ENCODE results near the gene INAFM1.

Gene INAFM1

GRCh38 chr19:47309038-47309437 lies 34.4 kb downstream of the INAFM1 start:
- TF ChIP-seq GATA3 (IDR thresholded peaks at IDR 0.05; ENCODE audit: low read depth, low read length), result no peak
- TF ChIP-seq GATA2 (IDR thresholded peaks at IDR 0.05; ENCODE audit: low read depth, low read length), result no peak

- no peak for TF ChIP-seq GATA3 (IDR thresholded peaks at IDR 0.05; ENCODE audit: low read depth, low read length)
- TF ChIP-seq GATA2 (IDR thresholded peaks at IDR 0.05; ENCODE audit: low read depth, low read length), result no peak
These were observed 34.9 kb downstream of the INAFM1 start, which contains the start of gene C5AR1 for GRCh38 chr19:47309608-47310007. C5AR1 (plus strand) TSS chr19:47309861; CDS start chr19:47309896, 35 bp downstream.

- TF ChIP-seq GATA3 (IDR thresholded peaks at IDR 0.05; ENCODE audit: low read depth, low read length) (no peak), GATA2 (IDR thresholded peaks at IDR 0.05; ENCODE audit: low read depth, low read length) (no peak)
These were observed 35.6 kb downstream of the INAFM1 start for GRCh38 chr19:47310323-47310722.

- TF ChIP-seq GATA2 (IDR thresholded peaks at IDR 0.05; ENCODE audit: low read depth, low read length) (no peak), GATA3 (IDR thresholded peaks at IDR 0.05; ENCODE audit: low read depth, low read length) (no peak)
These were observed 36.1 kb downstream of the INAFM1 start for GRCh38 chr19:47310819-47311218.

GRCh38 chr19:47312366-47313006 lies 37.8 kb downstream of the INAFM1 start:
- TF ChIP-seq GATA3 (IDR thresholded peaks at IDR 0.05; ENCODE audit: low read depth, low read length) (no peak), GATA2 (IDR thresholded peaks at IDR 0.05; ENCODE audit: low read depth, low read length) (no peak)

- TF ChIP-seq GATA3 (IDR thresholded peaks at IDR 0.05; ENCODE audit: low read depth, low read length) (no peak), GATA2 (IDR thresholded peaks at IDR 0.05; ENCODE audit: low read depth, low read length) (no peak)
These were observed 39.1 kb downstream of the INAFM1 start for GRCh38 chr19:47313754-47314295.

- TF ChIP-seq GATA2 (IDR thresholded peaks at IDR 0.05; ENCODE audit: low read depth, low read length) (no peak), GATA3 (IDR thresholded peaks at IDR 0.05; ENCODE audit: low read depth, low read length) (no peak)
These were observed 40.6 kb downstream of the INAFM1 start for GRCh38 chr19:47315125-47315821.

- TF ChIP-seq GATA3 (IDR thresholded peaks at IDR 0.05; ENCODE audit: low read depth, low read length) (no peak), GATA2 (IDR thresholded peaks at IDR 0.05; ENCODE audit: low read depth, low read length) (no peak)
These were observed 41.8 kb downstream of the INAFM1 start for GRCh38 chr19:47316513-47316912.

GRCh38 chr19:47319923-47320871 lies 45.5 kb downstream of the INAFM1 start:
- TF ChIP-seq GATA2 (IDR thresholded peaks at IDR 0.05; ENCODE audit: low read depth, low read length) (no peak), GATA3 (IDR thresholded peaks at IDR 0.05; ENCODE audit: low read depth, low read length) (no peak)

- no peak for TF ChIP-seq GATA3 (IDR thresholded peaks at IDR 0.05; ENCODE audit: low read depth, low read length)
- TF ChIP-seq GATA2 (IDR thresholded peaks at IDR 0.05; ENCODE audit: low read depth, low read length), result no peak
These were observed 46.9 kb downstream of the INAFM1 start for GRCh38 chr19:47321630-47322029.

GRCh38 chr19:47322058-47322457 lies 47.4 kb downstream of the INAFM1 start:
- TF ChIP-seq GATA2 (IDR thresholded peaks at IDR 0.05; ENCODE audit: low read depth, low read length) (no peak), GATA3 (IDR thresholded peaks at IDR 0.05; ENCODE audit: low read depth, low read length) (no peak)

- TF ChIP-seq GATA2 (IDR thresholded peaks at IDR 0.05; ENCODE audit: low read depth, low read length), result no peak
- TF ChIP-seq GATA3 (IDR thresholded peaks at IDR 0.05; ENCODE audit: low read depth, low read length), result no peak
These were observed 48.7 kb downstream of the INAFM1 start for GRCh38 chr19:47323409-47323808.

- no peak for TF ChIP-seq GATA2 (IDR thresholded peaks at IDR 0.05; ENCODE audit: low read depth, low read length)
- TF ChIP-seq GATA3 (IDR thresholded peaks at IDR 0.05; ENCODE audit: low read depth, low read length), result no peak
These were observed 49.2 kb downstream of the INAFM1 start for GRCh38 chr19:47323872-47324271.

- TF ChIP-seq GATA3 (IDR thresholded peaks at IDR 0.05; ENCODE audit: low read depth, low read length) (no peak), GATA2 (IDR thresholded peaks at IDR 0.05; ENCODE audit: low read depth, low read length) (no peak)
These were observed 49.8 kb downstream of the INAFM1 start for GRCh38 chr19:47324502-47324901.

Data from SH-SY5Y (cell line).